NCI-H146 treated with DMSO at 0.1 percent for 48 hours (cell line): ENCODE data around the gene BICD1.
"Not testable (repeated sequence)": the region's sequence is repeated elsewhere in the genome, so short reads cannot be mapped to it uniquely, and the experiment has no call there.

Source experiments
- DNase-seq: peaks from one replicate; lab custom pipeline; 2025; ENCODE audit not compliant: unreplicated experiment; lab: John Stamatoyannopoulos, UW

Gene BICD1

DNA sequence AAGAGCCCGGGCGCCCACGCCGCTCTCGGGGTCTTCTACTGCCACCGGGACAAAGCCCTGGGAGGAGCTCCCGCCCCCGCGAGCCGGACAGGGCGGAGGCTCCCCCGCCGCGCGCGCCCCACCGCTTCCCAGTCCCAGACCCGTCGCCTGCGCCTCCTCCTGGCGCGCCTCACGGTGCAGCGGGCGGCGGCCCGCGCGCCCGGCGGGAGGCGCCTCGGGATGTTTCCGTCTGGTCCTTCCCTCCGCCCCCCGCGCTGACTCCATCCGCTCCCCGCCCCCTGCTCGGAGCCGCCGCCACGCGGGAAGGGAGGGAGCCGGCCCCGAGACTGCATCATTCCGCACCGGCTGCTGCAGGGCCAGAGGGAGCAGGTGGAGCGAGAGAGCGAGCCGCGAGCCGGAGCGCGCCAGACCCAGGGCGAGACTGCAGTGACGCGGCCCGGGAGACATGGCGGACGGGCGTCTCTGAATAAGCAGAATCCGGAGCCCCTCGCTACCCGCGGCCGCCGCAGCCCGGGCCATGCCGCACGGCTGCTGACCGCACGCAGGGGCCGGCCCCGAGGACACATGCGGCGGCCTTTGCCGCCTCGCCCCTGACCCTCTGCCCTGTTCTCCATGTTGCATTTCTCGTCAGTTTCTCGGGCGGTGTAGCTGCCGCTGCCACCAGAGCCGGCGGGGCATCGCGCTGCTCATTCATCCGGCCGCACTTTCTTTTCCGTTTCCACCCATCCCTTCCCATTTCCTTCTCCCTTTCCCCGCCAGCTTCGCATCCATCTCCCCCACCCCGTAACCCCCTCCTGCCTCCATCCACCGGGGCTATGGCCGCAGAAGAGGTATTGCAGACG is at the start of gene BICD1:
TSS of gene BICD1 (plus strand) at position 331 of the 842 bp plus-strand sequence. CDS start at position 816, 485 bp downstream.
- peak; percentile 72 for DNase-seq

DNA sequence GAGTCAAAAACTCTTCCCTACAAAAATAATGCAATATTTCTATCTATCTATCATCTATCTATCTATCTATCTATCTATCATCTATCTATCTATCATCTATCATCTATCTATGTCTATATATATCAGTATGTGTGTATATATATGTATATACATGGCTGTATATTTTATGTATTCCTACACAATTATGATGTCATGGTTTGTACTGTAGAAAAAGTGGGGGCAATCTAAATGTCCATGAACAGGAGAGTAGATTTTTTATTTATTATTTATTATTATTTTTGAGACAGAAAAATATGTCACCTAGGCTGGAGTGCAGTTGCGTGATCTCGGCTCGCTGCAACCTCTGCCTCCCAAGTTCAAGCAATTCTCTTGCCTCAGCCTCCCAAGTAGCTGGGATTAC is 45.6 kb upstream of the BICD1 start:
- DNase-seq = no peak

DNA sequence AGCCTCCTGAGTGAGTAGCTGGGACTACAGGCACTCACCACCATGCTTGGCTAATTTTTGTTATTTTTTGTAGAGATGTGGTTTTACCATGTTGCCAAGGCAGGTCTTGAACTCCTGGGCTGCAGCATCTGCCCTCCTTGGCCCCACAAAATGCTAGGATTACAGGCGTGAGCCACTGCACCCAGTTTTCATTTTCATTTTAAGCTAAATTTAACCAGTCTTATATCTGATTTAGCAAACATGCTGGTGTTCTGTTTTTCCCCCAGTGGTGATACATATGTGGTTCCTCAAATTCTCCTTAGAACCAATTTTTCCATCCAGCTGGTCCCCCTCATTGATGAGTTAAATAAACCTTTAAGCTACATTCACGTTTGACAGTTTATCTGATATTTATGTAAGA is 43.8 kb upstream of the BICD1 start:
- no peak for DNase-seq

GRCh38 chr12:32063796-32064195 is 42.9 kb upstream of the BICD1 start:
- DNase-seq = no peak

DNA sequence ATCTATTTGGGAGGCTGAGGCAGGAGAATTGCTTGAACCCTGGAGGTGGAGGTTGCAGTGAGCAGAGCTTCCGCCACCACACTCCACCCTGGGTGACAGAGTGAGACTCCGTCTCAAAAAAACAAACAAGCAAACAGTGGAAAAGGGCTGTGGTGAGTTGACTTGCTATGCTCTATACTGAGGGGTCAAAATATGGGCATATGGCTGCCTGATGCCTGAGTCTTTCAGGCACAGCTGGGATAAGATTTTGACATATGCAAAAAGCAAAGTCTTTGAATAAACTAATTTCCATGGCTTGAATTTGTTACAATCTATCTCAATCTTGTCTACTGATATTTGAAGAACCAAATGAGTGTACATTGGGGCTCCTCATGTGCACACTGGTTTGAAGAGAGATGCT is 40.4 kb upstream of the BICD1 start:
- DNase-seq = no peak

- no peak for DNase-seq
Measured at GRCh38 chr12:32069071-32069470, 37.6 kb upstream of the BICD1 start.

- DNase-seq = no peak
Measured at GRCh38 chr12:32069731-32070130, 36.9 kb upstream of the BICD1 start.

DNA sequence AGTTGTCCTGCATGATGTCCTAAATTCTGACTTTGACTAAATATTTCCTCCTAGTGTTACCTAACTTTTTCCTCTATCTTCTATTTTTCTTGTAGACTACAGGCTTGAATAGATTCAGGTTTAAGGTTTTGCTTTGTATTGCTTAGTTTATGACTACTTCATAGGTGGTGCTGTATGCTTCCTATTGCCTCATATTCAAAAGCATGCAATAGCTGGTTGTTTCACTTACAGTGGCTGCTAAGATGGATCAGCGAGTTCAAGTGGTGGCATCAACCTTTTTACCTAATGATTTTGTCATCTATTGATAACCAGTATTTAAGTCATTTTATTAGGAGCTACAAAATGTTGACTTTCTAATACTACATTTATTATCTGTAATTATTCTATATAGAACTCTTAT is 36.3 kb upstream of the BICD1 start:
- DNase-seq = no peak

GRCh38 chr12:32072102-32072501 is 34.5 kb upstream of the BICD1 start:
- DNase-seq = peak; percentile 9

DNA sequence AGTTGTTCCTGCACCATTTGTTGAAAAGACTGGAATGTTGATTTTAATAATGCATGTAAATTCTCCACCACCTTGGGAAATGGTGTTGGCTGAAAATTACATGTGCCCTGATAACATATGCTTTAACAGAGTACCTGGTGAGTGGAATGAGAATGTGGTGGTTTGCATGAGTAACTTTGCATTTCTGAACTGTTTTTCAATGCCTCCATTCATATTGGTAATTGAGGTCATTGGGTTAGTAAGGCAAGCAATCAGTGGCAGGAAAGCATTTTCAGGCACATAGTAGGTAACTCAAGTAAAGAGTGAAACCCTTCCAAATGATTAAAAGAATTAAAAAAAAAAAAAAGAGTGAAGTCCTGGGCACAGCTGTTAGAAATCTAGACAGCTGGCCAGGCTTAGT is 32.2 kb upstream of the BICD1 start:
- no peak for DNase-seq

DNA sequence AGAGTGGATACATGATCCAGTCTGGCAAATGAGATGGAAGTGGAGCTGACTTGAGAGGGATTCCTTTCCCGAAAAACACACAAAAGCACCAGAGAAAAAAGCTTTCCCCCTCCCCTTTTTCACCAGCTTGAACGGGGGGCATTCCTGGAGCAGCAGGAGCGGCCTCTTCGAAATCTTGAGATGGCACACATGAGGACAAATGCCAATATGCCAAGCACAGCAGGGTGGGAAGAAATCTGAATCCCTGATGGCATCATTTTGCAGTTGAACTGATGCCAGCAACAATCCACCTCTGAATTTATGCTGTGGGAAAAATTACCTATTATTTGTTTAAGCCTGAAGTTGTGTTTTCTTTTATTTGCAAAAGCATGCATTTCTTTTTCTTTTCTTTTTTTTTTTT is 29.7 kb upstream of the BICD1 start:
- DNase-seq = no peak

GRCh38 chr12:32080435-32080834 is 26.2 kb upstream of the BICD1 start:
- no peak for DNase-seq

GRCh38 chr12:32083489-32083888 is 23.2 kb upstream of the BICD1 start:
- no peak for DNase-seq

GRCh38 chr12:32084017-32084688 is 22.5 kb upstream of the BICD1 start:
- DNase-seq = no peak

GRCh38 chr12:32084753-32085152 is 21.9 kb upstream of the BICD1 start:
- DNase-seq = no peak

DNA sequence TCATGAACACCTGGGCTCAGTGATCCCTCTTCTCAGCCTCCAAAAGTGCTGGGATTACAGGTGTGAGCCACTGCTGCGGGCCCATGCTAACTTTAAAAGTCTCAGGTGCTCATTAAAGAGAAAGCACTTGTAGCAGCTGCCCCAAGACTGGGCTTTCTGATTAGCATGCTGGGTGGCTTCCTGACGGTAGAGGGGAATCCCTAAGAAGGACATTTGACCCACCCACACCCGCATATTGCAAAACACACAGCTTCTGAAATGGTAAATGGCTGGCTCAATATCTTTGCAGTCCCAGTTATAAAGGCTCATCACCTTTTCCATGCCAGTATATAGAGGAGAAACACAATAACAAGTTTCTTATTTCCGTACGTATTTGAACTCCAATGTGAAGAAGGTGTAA is 19.3 kb upstream of the BICD1 start:
- no peak for DNase-seq

DNA sequence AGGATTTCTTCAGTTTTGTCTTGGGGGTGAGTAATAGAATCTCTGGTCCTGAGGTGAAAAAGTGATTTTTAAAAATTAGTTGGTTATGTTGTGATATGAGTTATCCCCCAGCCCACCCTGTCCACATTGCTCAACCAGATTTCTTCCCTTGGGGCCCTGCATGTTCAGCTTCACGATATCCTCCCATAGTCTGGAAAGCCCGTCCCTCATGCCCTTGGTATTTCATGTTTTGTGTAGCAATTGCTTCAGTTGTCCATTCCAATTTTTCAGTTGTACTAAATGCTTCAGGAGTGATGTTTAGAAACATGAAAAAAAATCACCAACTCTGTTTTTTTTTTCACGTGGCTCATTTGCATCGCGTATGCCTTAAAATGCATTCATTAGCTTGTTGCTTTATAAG is 17.5 kb upstream of the BICD1 start:
- DNase-seq = no peak

GRCh38 chr12:32089586-32089985 is 17.1 kb upstream of the BICD1 start:
- peak; percentile 85 for DNase-seq

DNA sequence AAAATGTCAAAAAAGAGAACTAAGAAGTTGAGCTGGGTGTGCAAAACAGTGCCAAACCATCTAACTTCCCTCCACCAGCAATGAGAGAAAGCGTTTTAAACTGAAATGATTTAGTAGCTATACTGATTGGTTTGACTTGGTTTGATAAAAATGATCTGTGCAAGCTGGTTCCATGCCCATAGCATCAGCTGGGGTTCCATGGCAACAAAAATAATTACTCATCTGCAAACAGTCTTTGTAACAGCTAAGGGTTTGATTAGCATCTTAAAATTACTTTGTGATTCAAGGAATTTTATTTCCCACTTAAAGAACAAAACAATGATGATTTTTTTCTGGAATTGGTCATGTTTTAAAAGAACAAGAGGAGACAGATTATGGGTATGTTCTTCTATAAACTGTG is 15.0 kb upstream of the BICD1 start:
- peak; percentile 16 for DNase-seq

DNA sequence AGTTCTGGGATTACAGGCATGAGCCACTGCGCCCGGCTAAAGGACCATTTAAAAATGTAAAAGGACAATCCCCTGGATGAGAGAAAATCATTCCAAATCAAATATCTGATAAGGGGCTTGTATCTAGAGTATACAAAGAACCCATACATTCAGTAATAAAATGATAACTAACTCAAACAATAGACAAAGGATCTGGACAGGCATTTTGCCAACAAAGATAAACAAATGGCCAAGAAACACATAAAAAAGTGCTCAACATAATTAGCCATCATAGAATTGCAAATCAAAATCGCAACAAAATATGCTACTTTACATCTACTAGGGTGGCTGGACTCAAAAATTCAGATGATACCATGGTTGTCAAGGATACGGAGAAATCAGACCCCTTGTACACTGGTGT is 8.5 kb upstream of the BICD1 start:
- peak; percentile 23 for DNase-seq

GRCh38 chr12:32099275-32099674 is 7.4 kb upstream of the BICD1 start:
- not testable (repeated sequence) for DNase-seq

DNA sequence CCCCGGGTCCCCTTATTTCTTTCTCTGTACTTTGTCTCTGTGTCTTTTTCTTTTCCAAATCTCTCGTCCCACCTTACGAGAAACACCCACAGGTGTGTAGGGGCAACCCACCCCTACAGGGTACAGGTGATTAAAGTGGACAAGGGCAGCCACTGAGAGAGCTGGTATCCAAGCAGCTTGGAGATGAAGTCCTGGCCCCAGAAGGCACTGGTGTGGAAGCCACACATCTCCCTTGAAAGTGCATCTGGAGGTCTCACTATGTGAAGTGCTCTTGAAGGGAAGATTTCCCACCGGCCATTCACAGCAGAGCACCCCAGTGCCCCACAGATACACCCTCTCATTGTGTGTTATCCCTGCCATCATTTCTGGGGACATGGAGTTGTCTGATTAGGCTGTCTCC is 6.3 kb upstream of the BICD1 start:
- no peak for DNase-seq

DNA sequence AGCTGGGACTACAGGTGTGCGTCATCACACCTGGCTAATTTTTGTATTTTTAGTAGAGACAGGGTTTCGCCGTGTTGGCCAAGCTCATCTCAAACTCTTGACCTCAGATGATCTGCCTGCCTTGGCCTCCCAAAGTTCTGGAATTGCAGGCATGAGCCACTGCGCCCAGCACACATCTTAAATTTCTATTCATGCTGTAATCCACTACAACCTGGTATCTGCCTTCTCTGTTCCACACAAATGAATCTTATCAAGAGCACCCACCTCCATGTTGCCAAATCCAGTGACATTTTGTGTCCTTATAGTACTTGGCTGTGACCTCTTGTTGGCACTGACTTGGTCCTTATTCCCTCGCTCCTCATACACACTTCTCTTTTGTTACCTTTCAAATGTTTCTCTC is 5.8 kb upstream of the BICD1 start:
- no peak for DNase-seq
